ENCODE results near the gene STX16. TPM values are rescaled to one million over a fixed set of nuclear protein-coding genes. Genes with fewer than 3 reads are reported as not detected.

The STX16 gene
- polyA plus RNA-seq, 3 donors, result 15.6 to 165 (median 27.4) TPM

DNA sequence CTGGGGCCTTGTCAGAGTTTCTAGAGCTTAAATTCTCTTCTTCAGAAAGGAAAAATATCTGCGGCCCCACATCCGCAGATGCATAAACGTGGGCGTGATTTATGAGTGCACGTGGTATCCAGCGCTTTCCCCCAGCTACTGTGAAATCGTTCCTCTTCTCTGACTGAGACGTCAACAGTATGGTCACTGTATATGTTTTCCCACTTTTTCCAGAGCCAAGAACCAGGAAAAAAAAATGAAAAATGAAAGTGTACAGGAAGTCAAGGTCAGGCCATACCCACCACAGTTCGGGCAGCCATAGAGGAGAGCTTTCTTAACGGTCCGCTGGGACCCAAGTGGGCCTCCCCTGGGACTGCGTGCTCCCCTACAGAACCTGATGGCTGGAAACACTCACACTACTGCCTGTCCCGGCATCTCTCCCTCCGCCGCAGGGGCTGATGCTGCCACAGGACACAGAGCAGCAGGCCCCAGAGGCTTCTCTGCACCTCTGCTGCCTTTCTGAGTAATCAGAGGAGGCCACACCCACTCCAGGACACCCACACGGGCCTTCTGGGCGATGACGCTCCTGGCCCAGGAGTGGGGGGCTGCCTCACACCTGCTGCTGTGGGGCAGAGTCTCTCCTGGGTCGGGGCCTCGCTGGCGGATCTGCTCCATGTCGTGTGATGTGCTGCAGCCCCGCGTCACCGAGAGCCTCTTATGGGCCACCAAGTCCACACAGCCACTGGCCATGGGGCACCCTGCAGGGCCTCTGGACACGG, 16.4 kb upstream of the STX16 start:
- no peaks in the 10 kb centered on the region for H3K9me3 ChIP-seq (replicated peaks in 1 of 2; ENCODE audit: control insufficient read depth in 1 of 2, insufficient read depth in 1 of 2, low read length in 2 of 2)
- no peaks in the 10 kb centered on the region for H3K4me1 ChIP-seq (ENCODE audit: control insufficient read depth in 1 of 2, insufficient read depth in 2 of 2, low read length in 2 of 2)
- H3K4me3 ChIP-seq (replicated peaks in 1 of 3; ENCODE audit: low read depth in 2 of 3, low read length in 3 of 3), result no peak overlapping the region
- no peak overlapping the region for H3K4me2 ChIP-seq (replicated peaks; ENCODE audit: extremely low read depth, low read length, poor library complexity, severe bottlenecking)
- Mint-ChIP-seq H3K27ac (no peak overlapping the region), H3K27me3 (ENCODE audit: low read depth in 3 of 3) (peaks cover 12 to 16% (median 12%) of the 10 kb centered on the region in 3 donors), H3K9me3 (no peaks in the 10 kb centered on the region), H3K4me3 (peak overlapping the region in 1 of 2 donors; percentile 26), H3K36me3 (no peaks in the 10 kb centered on the region), H3K4me1 (peaks cover 3% of the 10 kb centered on the region)
- TF ChIP-seq, protein P1, sequence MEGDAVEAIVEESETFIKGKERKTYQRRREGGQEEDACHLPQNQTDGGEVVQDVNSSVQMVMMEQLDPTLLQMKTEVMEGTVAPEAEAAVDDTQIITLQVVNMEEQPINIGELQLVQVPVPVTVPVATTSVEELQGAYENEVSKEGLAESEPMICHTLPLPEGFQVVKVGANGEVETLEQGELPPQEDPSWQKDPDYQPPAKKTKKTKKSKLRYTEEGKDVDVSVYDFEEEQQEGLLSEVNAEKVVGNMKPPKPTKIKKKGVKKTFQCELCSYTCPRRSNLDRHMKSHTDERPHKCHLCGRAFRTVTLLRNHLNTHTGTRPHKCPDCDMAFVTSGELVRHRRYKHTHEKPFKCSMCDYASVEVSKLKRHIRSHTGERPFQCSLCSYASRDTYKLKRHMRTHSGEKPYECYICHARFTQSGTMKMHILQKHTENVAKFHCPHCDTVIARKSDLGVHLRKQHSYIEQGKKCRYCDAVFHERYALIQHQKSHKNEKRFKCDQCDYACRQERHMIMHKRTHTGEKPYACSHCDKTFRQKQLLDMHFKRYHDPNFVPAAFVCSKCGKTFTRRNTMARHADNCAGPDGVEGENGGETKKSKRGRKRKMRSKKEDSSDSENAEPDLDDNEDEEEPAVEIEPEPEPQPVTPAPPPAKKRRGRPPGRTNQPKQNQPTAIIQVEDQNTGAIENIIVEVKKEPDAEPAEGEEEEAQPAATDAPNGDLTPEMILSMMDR (IDR thresholded peaks at IDR 0.05), result no peak
- no peaks in the 10 kb centered on the region for H4K20me1 ChIP-seq (ENCODE audit: insufficient read depth, low read length)
- no peaks in the 10 kb centered on the region for H3K79me2 ChIP-seq (ENCODE audit: insufficient read depth, low read length)
- H3K9ac ChIP-seq (ENCODE audit: insufficient read depth, low read length, poor library complexity, severe bottlenecking), result no peak overlapping the region
- no peaks in the 10 kb centered on the region for H3K36me3 ChIP-seq (replicated peaks in 1 of 2; ENCODE audit: control insufficient read depth in 1 of 2, insufficient read depth in 2 of 2, low read length in 2 of 2)
- WGBS (ENCODE audit: insufficient coverage), result 40% methylated on average over 21 of the region's 26 CpGs
- no peak for DNase-seq
- H3K27me3 ChIP-seq (ENCODE audit: control insufficient read depth in 2 of 2, insufficient read depth in 2 of 2, low read length in 2 of 2), result peaks cover 0 to 5% of the 10 kb centered on the region in 2 donors
- H2AFZ ChIP-seq (ENCODE audit: insufficient read depth, low read depth, low read length, poor library complexity, severe bottlenecking), result peak overlapping the region; percentile 50
- no peak overlapping the region for H3K27ac ChIP-seq (ENCODE audit: low read depth in 1 of 2, low read length in 2 of 2)
- intact Hi-C loops (cut with micrococcal nuclease), result no loop called here

DNA sequence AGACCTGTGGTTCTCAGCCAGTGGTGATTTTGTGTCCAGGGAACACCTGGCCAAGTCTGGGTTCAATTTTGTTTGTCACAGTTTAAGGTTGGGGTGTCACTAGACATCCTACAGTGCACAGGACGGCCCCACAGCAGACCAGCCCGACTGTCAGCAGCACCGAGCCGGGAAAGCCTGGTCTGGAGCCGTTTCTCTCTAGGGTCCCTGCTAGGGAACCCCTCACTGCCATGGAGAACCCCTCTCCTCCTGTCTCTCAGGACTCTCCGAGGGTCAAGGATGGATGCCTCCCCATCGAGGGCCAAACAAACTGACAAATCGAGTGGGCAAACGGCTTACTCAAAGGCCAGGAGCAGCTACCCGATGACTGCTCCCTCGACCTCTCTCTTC, 15.8 kb upstream of the STX16 start:
- Histone ChIP-seq H3K27me3 (ENCODE audit: control insufficient read depth in 2 of 2, insufficient read depth in 2 of 2, low read length in 2 of 2) (peaks cover 0 to 5% of the 10 kb centered on the region in 2 donors), H3K36me3 (replicated peaks in 1 of 2; ENCODE audit: control insufficient read depth in 1 of 2, insufficient read depth in 2 of 2, low read length in 2 of 2) (no peaks in the 10 kb centered on the region), H3K4me1 (ENCODE audit: control insufficient read depth in 1 of 2, insufficient read depth in 2 of 2, low read length in 2 of 2) (no peaks in the 10 kb centered on the region), H2AFZ (ENCODE audit: insufficient read depth, low read depth, low read length, poor library complexity, severe bottlenecking) (no peak overlapping the region), H4K20me1 (ENCODE audit: insufficient read depth, low read length) (no peaks in the 10 kb centered on the region), H3K4me2 (replicated peaks; ENCODE audit: extremely low read depth, low read length, poor library complexity, severe bottlenecking) (no peak overlapping the region), H3K9me3 (replicated peaks in 1 of 2; ENCODE audit: control insufficient read depth in 1 of 2, insufficient read depth in 1 of 2, low read length in 2 of 2) (no peaks in the 10 kb centered on the region), H3K27ac (ENCODE audit: low read depth in 1 of 2, low read length in 2 of 2) (no peak overlapping the region), H3K9ac (ENCODE audit: insufficient read depth, low read length, poor library complexity, severe bottlenecking) (no peak overlapping the region), H3K4me3 (replicated peaks in 1 of 3; ENCODE audit: low read depth in 2 of 3, low read length in 3 of 3) (no peak overlapping the region), H3K79me2 (ENCODE audit: insufficient read depth, low read length) (no peaks in the 10 kb centered on the region)
- peaks cover 3% of the 10 kb centered on the region for H3K4me1 Mint-ChIP-seq
- no peaks in the 10 kb centered on the region for H3K36me3 Mint-ChIP-seq
- WGBS (ENCODE audit: insufficient coverage), result 90% methylated on average over 4 of the region's 11 CpGs
- intact Hi-C loops (cut with micrococcal nuclease), result no loop called here
- TF ChIP-seq, protein P1 (IDR thresholded peaks at IDR 0.05), result no peak
- no peaks in the 10 kb centered on the region for H3K9me3 Mint-ChIP-seq
- no peak for DNase-seq
- no peak overlapping the region for H3K4me3 Mint-ChIP-seq
- peak overlapping the region in 1 of 7 donors; percentile 61 for H3K27ac Mint-ChIP-seq
- peaks cover 12 to 20% (median 17%) of the 10 kb centered on the region in 3 donors for H3K27me3 Mint-ChIP-seq (ENCODE audit: low read depth in 3 of 3)

Data from CD14-positive monocyte (primary cell).